ENCODE results near the gene PRUNE2. TPM values are rescaled to one million over a fixed set of nuclear protein-coding genes. Genes with fewer than 3 reads are reported as not detected.

PRUNE2 gene
- total RNA-seq, 4 donors from 2014 or later = 15.6 to 37.8 (median 26.1) TPM

DNA sequence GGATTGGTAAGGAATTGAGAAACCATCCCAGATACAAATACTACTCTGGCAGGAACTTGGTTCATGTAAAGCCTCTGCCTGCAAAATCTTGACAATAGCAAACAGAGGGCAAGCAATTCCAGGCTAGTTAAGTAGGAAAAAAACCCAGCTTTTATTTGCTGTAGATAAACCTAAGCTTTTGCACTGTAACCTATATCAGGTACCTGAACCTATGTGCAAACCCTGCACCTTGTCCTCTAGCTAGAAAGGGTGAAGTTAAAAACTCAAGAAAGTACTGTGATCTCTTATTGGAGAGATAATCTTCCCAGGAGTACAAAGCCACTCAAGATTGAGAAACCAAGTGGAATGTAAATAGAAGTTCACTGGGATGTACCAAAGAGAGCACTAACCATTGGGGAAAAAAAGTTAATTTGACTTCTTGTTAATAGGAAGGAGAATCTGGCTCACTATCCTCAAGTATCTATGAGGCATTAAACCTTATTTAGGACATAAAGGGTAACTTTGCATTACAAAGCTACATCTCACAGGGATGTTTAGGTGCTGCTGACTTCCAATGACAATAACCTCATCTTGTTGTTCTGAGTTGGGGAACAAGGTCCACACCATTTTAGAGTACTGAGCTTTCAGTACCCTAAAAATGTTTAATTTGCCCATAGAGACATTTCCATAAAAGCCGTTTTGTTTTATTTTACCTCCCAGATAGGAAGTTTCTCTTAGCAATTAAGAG, 215.5 kb downstream of the PRUNE2 start:
- Histone ChIP-seq H3K36me3 (no peaks in the 10 kb centered on the region), H3K27me3 (no peaks in the 10 kb centered on the region), H3K4me1 (peaks cover 0 to 11% (median 0%) of the 10 kb centered on the region in 4 donors), H3K27ac (no peak overlapping the region), H3K9me3 (no peaks in the 10 kb centered on the region), H3K4me3 (no peak overlapping the region)
- DNase-seq = no peak
- TF ChIP-seq POLR2A (IDR thresholded peaks at IDR 0.05) = no peak
- TF ChIP-seq, protein P1, sequence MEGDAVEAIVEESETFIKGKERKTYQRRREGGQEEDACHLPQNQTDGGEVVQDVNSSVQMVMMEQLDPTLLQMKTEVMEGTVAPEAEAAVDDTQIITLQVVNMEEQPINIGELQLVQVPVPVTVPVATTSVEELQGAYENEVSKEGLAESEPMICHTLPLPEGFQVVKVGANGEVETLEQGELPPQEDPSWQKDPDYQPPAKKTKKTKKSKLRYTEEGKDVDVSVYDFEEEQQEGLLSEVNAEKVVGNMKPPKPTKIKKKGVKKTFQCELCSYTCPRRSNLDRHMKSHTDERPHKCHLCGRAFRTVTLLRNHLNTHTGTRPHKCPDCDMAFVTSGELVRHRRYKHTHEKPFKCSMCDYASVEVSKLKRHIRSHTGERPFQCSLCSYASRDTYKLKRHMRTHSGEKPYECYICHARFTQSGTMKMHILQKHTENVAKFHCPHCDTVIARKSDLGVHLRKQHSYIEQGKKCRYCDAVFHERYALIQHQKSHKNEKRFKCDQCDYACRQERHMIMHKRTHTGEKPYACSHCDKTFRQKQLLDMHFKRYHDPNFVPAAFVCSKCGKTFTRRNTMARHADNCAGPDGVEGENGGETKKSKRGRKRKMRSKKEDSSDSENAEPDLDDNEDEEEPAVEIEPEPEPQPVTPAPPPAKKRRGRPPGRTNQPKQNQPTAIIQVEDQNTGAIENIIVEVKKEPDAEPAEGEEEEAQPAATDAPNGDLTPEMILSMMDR (IDR thresholded peaks at IDR 0.05) = no peak

DNA sequence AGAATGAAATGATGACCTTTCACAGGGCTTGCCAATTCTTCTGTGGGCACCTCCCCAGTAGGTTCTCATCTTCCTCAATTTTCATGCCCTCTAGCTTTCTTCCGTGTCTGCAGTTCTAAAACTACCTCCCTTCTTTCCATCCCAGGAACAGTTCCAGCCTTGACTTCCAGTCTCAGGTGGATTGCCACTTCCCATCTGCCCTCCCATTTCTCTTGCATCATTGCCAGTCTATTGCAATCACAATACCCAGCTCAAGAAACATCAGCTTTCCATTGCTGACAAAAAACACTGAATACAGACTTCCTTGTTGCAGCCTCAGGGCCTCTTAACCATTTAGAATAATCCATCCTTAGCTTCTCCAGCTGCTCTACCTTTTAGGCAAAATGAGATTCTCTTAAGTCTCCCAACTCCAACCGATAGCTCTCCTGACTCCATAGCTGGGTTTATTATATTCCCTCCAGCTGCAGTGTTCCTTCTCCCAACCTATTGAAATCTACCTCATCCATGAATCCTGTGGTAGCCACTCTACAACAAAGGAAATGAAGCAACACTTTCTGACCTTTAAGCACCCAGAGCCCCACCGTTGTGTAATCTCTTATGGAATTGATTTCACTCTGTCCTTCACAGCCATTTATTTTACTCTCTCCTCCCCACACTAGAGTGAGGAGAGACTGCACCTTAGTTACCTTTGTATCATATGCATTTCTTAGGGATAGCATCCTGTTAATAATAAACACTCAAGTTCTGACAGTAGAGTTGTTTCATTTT, 217.3 kb downstream of the PRUNE2 start:
- Histone ChIP-seq H3K27me3 (no peaks in the 10 kb centered on the region), H3K4me3 (no peak overlapping the region), H3K36me3 (no peaks in the 10 kb centered on the region), H3K4me1 (peaks cover 0 to 11% (median 0%) of the 10 kb centered on the region in 4 donors), H3K27ac (no peak overlapping the region), H3K9me3 (no peaks in the 10 kb centered on the region)
- TF ChIP-seq, protein P1 (IDR thresholded peaks at IDR 0.05) = no peak
- no peak for TF ChIP-seq POLR2A (IDR thresholded peaks at IDR 0.05)
- DNase-seq = no peak

DNA sequence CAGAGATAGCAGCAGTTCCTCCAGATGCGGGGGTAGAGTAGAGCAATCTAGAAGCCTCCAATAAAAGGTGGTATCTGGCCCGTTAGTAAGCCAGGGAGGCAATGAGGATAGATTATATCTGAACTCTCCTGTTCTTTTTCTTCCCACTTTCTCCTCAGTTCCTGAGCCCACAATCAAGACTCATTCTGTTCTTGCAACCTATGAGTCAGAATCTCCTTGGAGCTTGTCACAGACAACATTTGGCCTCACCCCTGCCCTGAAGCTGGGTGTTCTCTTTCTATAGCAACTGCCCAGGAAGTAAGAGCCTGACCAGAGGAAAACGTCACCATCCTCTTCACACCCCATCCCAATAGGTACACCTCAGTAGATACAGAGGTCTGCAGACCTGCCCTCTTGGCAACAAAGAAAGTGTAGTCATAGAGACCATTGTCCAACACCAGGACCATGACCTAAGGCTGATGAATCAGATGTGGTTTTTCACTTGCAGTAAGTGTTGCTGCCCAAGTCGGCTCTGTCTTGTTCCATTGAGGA, 218.0 kb downstream of the PRUNE2 start:
- H3K27ac ChIP-seq = no peak overlapping the region
- no peaks in the 10 kb centered on the region for H3K27me3 ChIP-seq
- peaks cover 0 to 11% (median 0%) of the 10 kb centered on the region in 4 donors for H3K4me1 ChIP-seq
- H3K4me3 ChIP-seq = no peak overlapping the region
- no peak for TF ChIP-seq POLR2A (IDR thresholded peaks at IDR 0.05)
- TF ChIP-seq, protein P1 (IDR thresholded peaks at IDR 0.05) = no peak
- H3K36me3 ChIP-seq = no peaks in the 10 kb centered on the region
- H3K9me3 ChIP-seq = no peaks in the 10 kb centered on the region
- DNase-seq = no peak

DNA sequence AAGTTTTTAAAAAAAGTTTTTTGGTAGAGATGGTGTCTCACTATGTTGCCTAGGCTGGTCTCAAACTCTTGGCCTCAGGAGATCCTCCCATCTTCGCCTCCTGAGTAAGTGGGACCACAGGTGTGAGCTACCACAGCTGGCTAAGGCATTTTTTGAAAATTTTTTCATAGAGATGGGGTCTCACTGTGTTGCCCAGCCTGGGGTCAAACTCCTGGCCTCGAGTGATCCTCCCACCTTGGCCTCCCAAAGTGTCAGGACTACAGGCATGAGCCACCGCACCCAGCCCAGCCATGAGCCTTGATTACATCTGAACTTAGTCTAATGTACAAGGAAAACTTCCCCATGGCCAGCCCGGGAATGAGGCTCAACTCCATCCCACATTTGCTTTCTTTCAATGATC, 219.2 kb downstream of the PRUNE2 start:
- Histone ChIP-seq H3K27me3 (no peaks in the 10 kb centered on the region), H3K4me1 (peaks cover 0 to under 1% (median 0%) of the 10 kb centered on the region in 4 donors), H3K4me3 (no peak overlapping the region), H3K9me3 (no peaks in the 10 kb centered on the region), H3K36me3 (no peaks in the 10 kb centered on the region), H3K27ac (no peak overlapping the region)
- DNase-seq = no peak
- no peak for TF ChIP-seq POLR2A (IDR thresholded peaks at IDR 0.05)
- TF ChIP-seq, protein P1 (IDR thresholded peaks at IDR 0.05) = no peak

DNA sequence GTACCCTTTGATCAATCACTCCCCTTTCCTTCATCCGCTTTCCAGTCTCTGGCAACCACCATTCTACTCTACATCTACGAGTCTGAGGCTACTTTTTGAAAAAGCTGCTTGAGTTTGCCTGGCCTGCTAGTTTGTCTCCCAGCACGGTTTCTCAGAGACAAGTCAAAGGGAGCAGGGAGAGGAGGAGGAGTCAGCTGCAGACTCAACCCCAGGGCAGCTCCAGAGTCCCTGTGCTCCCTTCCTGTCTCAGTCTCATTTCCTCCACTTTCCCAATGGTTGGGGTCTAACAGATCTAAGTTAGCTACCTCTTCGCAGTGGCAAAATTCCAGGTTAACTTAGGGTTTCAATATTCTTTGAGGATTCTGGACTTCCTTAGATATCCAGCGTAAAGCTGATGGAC, 221.7 kb downstream of the PRUNE2 start:
- Histone ChIP-seq H3K27ac (no peak overlapping the region), H3K27me3 (no peaks in the 10 kb centered on the region), H3K36me3 (no peaks in the 10 kb centered on the region), H3K4me1 (no peaks in the 10 kb centered on the region), H3K4me3 (no peak overlapping the region), H3K9me3 (no peaks in the 10 kb centered on the region)
- DNase-seq = no peak
- TF ChIP-seq, protein P1 (IDR thresholded peaks at IDR 0.05) = no peak
- TF ChIP-seq POLR2A (IDR thresholded peaks at IDR 0.05) = no peak

Measured in Peyer's patch (tissue), 4 donors.